Measurements from ENCODE around the gene SLC25A21. TPM values are rescaled to one million over a fixed set of nuclear protein-coding genes. Genes with fewer than 3 reads are reported as not detected.

SLC25A21 gene
- total RNA-seq, 1 donor from 2014 or later = 1.2 TPM

- Mint-ChIP-seq H3K27me3 (ENCODE audit: unreplicated experiment) (peaks cover 25% of the 10 kb centered on the region), H3K4me1 (ENCODE audit: unreplicated experiment) (peaks cover 19% of the 10 kb centered on the region), H3K9me3 (ENCODE audit: unreplicated experiment) (no peaks in the 10 kb centered on the region), H3K27ac (ENCODE audit: unreplicated experiment) (no peak overlapping the region), H3K4me3 (ENCODE audit: unreplicated experiment) (no peak overlapping the region), H3K36me3 (ENCODE audit: low read depth, unreplicated experiment) (no peaks in the 10 kb centered on the region)
- no peak for DNase-seq (ENCODE audit: low spot score)
- no peak for TF ChIP-seq CTCF (IDR thresholded peaks at IDR 0.05; ENCODE audit: unreplicated experiment)
Measured at GRCh38 chr14:36655571-36655962, 516.8 kb downstream of the SLC25A21 start.

GRCh38 chr14:36654794-36655381 is 517.5 kb downstream of the SLC25A21 start:
- no peaks in the 10 kb centered on the region for H3K36me3 Mint-ChIP-seq (ENCODE audit: low read depth, unreplicated experiment)
- H3K4me1 Mint-ChIP-seq (ENCODE audit: unreplicated experiment) = peaks cover 19% of the 10 kb centered on the region
- no peak overlapping the region for H3K4me3 Mint-ChIP-seq (ENCODE audit: unreplicated experiment)
- no peak for DNase-seq (ENCODE audit: low spot score)
- no peak for TF ChIP-seq CTCF (IDR thresholded peaks at IDR 0.05; ENCODE audit: unreplicated experiment)
- peaks cover 18% of the 10 kb centered on the region for H3K27me3 Mint-ChIP-seq (ENCODE audit: unreplicated experiment)
- H3K27ac Mint-ChIP-seq (ENCODE audit: unreplicated experiment) = no peak overlapping the region
- H3K9me3 Mint-ChIP-seq (ENCODE audit: unreplicated experiment) = no peaks in the 10 kb centered on the region

GRCh38 chr14:36653962-36654793 is 518.2 kb downstream of the SLC25A21 start:
- Mint-ChIP-seq H3K4me3 (ENCODE audit: unreplicated experiment) (no peak overlapping the region), H3K27ac (ENCODE audit: unreplicated experiment) (no peak overlapping the region), H3K4me1 (ENCODE audit: unreplicated experiment) (peaks cover 18% of the 10 kb centered on the region), H3K27me3 (ENCODE audit: unreplicated experiment) (peaks cover 15% of the 10 kb centered on the region), H3K9me3 (ENCODE audit: unreplicated experiment) (no peaks in the 10 kb centered on the region), H3K36me3 (ENCODE audit: low read depth, unreplicated experiment) (no peaks in the 10 kb centered on the region)
- DNase-seq (ENCODE audit: low spot score) = no peak
- TF ChIP-seq CTCF (IDR thresholded peaks at IDR 0.05; ENCODE audit: unreplicated experiment) = no peak

GRCh38 chr14:36653413-36653812 is 519.0 kb downstream of the SLC25A21 start:
- Mint-ChIP-seq H3K27me3 (ENCODE audit: unreplicated experiment) (peaks cover 13% of the 10 kb centered on the region), H3K27ac (ENCODE audit: unreplicated experiment) (no peak overlapping the region), H3K9me3 (ENCODE audit: unreplicated experiment) (no peaks in the 10 kb centered on the region)

More at GRCh38 chr14:36653413-36653812, 519.0 kb downstream of the SLC25A21 start:
- Mint-ChIP-seq H3K4me1 (ENCODE audit: unreplicated experiment) (peaks cover 17% of the 10 kb centered on the region), H3K36me3 (ENCODE audit: low read depth, unreplicated experiment) (no peaks in the 10 kb centered on the region), H3K4me3 (ENCODE audit: unreplicated experiment) (no peak overlapping the region)
- no peak for DNase-seq (ENCODE audit: low spot score)
- no peak for TF ChIP-seq CTCF (IDR thresholded peaks at IDR 0.05; ENCODE audit: unreplicated experiment)

Measured in endothelial cell (in vitro differentiated cells).